Right cardiac atrium (tissue), 5 donors: ENCODE results near the gene ENPP1. TPM values are rescaled to one million over a fixed set of nuclear protein-coding genes. Genes with fewer than 3 reads are reported as not detected.

Experiments used
- ATAC-seq, 2 donors: fragments of 200-7000 bp; cut with Tn5 transposase; one replicate each; pipeline versions ENCODE4 v1.8.0 to v1.9.1; 2020; ENCODE audit warnings: moderate library complexity in 2 of 2, mild to moderate bottlenecking in 1 of 2
- DNase-seq, 3 donors: peaks; one replicate each; pipeline ENCODE4 v3.0.0-alpha.2; 2020
- H3K27ac ChIP-seq: one replicate; pipeline ENCODE4 v1.5.1; 2013; ENCODE audit warnings: mild to moderate bottlenecking, low read length, control low read depth, moderate library complexity
- H3K27me3 ChIP-seq: one replicate; pipeline ENCODE4 v1.6.1; 2013; ENCODE audit not compliant: control insufficient read depth, insufficient read depth
- H3K4me1 ChIP-seq: one replicate; pipeline ENCODE4 v1.6.1; 2013; ENCODE audit warnings: low read length; ENCODE audit not compliant: control insufficient read depth, insufficient read depth
- H3K4me3 ChIP-seq: one replicate; pipeline ENCODE4 v1.5.1; 2013; ENCODE audit warnings: low read length, control low read depth
- H3K9me3 ChIP-seq: one replicate; pipeline ENCODE4 v1.6.1; 2013; ENCODE audit warnings: low read length; ENCODE audit not compliant: control insufficient read depth
- WGBS: extraction: QIAGEN DNeasy Blood & Tissue Kit; methylation state at CpG from one replicate; pipeline ENCODE4 v1.1.7; 2013; 5-methylcytosine and 5-hydroxymethylcytosine counted together
- intact Hi-C, 4 donors: fragments of 100-400 bp; cut with DNase I; formaldehyde crosslinking; loops; one replicate each; pipeline versions ENCODE4 v1.11.0 to v1.14.0; 2022 to 2023
- polyA plus RNA-seq: library from polyadenylated mRNA; stranded (reverse); fragments of 200-250 nt; gene quantifications from one replicate; pipeline ENCODE4 v1.2.3, GENCODE V29; 2013
- total RNA-seq, 4 donors: library from RNA; stranded (reverse); fragmentation: NEBNext Ultra II Directional; extraction: Animal tissue kit (Norgen Biotek cat#: 25700); gene quantifications; one replicate each; pipeline ENCODE4 v1.2.1, GENCODE V29; 2021
- donor health status: healthy with polysubstance abuse.
- donor health status: DM: no; HTN: yes; CAD: no.
- donor health status: DM: no; HTN: no; CAD: no.
- donor health status: DM: no; HTN: yes; CAD: no; lungs with severe emphysema.
- donor health status: DM: yes; HTN: yes; CAD: no.

The ENPP1 gene
- total and polyA plus RNA-seq, 5 donors = 1.2 to 4.5 (median 2.7) TPM

GRCh38 chr6:131784561-131784960 lies 23.3 kb upstream of the ENPP1 start:
- no peaks in the 10 kb centered on the region for H3K9me3 ChIP-seq
- DNase-seq (no peak), ATAC-seq (no peak)
- H3K4me3 ChIP-seq = no peak overlapping the region
- no peaks in the 10 kb centered on the region for H3K4me1 ChIP-seq
- intact Hi-C loops = no loop called here
- no peaks in the 10 kb centered on the region for H3K27me3 ChIP-seq
- H3K27ac ChIP-seq = no peak overlapping the region
- 44% methylated on average over 1 of the region's 1 CpG for WGBS

GRCh38 chr6:131787079-131787478 lies 20.7 kb upstream of the ENPP1 start:
- Histone ChIP-seq H3K4me1 (no peaks in the 10 kb centered on the region), H3K9me3 (no peaks in the 10 kb centered on the region), H3K4me3 (no peak overlapping the region), H3K27ac (no peak overlapping the region), H3K27me3 (no peaks in the 10 kb centered on the region)
- ATAC-seq = no peak
- DNase-seq = no peak
- intact Hi-C loops = no loop called here

- Histone ChIP-seq H3K27me3 (no peaks in the 10 kb centered on the region), H3K9me3 (no peaks in the 10 kb centered on the region), H3K4me3 (no peak overlapping the region), H3K27ac (no peak overlapping the region), H3K4me1 (no peaks in the 10 kb centered on the region)
- WGBS = 46% methylated on average over 8 of the region's 8 CpGs
- DNase-seq (no peak), ATAC-seq (peak in 1 of 2 donors; percentile 43)
- intact Hi-C loops = no loop called here
These were observed 19.8 kb upstream of the ENPP1 start for GRCh38 chr6:131787766-131788712.

- WGBS = 45% methylated on average over 1 of the region's 1 CpG
- intact Hi-C loops = no loop called here
These were observed 18.6 kb upstream of the ENPP1 start for GRCh38 chr6:131789219-131789618.

GRCh38 chr6:131791476-131791875 lies 16.3 kb upstream of the ENPP1 start:
- Histone ChIP-seq H3K27ac (no peak overlapping the region), H3K27me3 (no peaks in the 10 kb centered on the region), H3K9me3 (no peaks in the 10 kb centered on the region), H3K4me3 (no peak overlapping the region), H3K4me1 (no peaks in the 10 kb centered on the region)
- DNase-seq (no peak), ATAC-seq (no peak)
- WGBS = 58% methylated on average over 5 of the region's 5 CpGs
- intact Hi-C loops = no loop called here

More at GRCh38 chr6:131789219-131789618, 18.6 kb upstream of the ENPP1 start:
- DNase-seq = no peak
- no peak for ATAC-seq
- Histone ChIP-seq H3K27ac (no peak overlapping the region), H3K27me3 (no peaks in the 10 kb centered on the region), H3K4me3 (no peak overlapping the region), H3K4me1 (no peaks in the 10 kb centered on the region), H3K9me3 (no peaks in the 10 kb centered on the region)

- intact Hi-C loops = no loop called here
- H3K27ac ChIP-seq = no peak overlapping the region
- no peaks in the 10 kb centered on the region for H3K27me3 ChIP-seq
- no peak for DNase-seq
- H3K4me1 ChIP-seq = no peaks in the 10 kb centered on the region
- H3K9me3 ChIP-seq = no peaks in the 10 kb centered on the region
- no peak overlapping the region for H3K4me3 ChIP-seq
- ATAC-seq = no peak
- 91% methylated on average over 6 of the region's 6 CpGs for WGBS
These were observed 15.7 kb upstream of the ENPP1 start for GRCh38 chr6:131792091-131792496.

- H3K27ac ChIP-seq = no peak overlapping the region
- no peaks in the 10 kb centered on the region for H3K27me3 ChIP-seq
- 72% methylated on average over 2 of the region's 2 CpGs for WGBS
- no peak for DNase-seq
- no peak overlapping the region for H3K4me3 ChIP-seq
- no peaks in the 10 kb centered on the region for H3K4me1 ChIP-seq
- intact Hi-C loops = no loop called here
- no peak for ATAC-seq
- no peaks in the 10 kb centered on the region for H3K9me3 ChIP-seq
These were observed 12.5 kb upstream of the ENPP1 start for GRCh38 chr6:131795366-131795765.

- H3K4me3 ChIP-seq = no peak overlapping the region
- no peak for DNase-seq
- no peaks in the 10 kb centered on the region for H3K27me3 ChIP-seq
- no peaks in the 10 kb centered on the region for H3K9me3 ChIP-seq
- no peaks in the 10 kb centered on the region for H3K4me1 ChIP-seq
- ATAC-seq = no peak
- H3K27ac ChIP-seq = no peak overlapping the region
- 93% methylated on average over 2 of the region's 2 CpGs for WGBS
- intact Hi-C loops = loop anchor here in 1 of 4 donors (10.0 kb wide), 1 partner anchor 112 kb away; no protein-coding TSS in a partner anchor
These were observed 5.5 kb upstream of the ENPP1 start for GRCh38 chr6:131802347-131802746.

GRCh38 chr6:131803007-131803769 lies 4.6 kb upstream of the ENPP1 start:
- DNase-seq (no peak), ATAC-seq (no peak)
- Histone ChIP-seq H3K9me3 (no peaks in the 10 kb centered on the region), H3K27me3 (no peaks in the 10 kb centered on the region), H3K4me1 (no peaks in the 10 kb centered on the region), H3K4me3 (no peak overlapping the region), H3K27ac (no peak overlapping the region)
- 69% methylated on average over 10 of the region's 10 CpGs for WGBS
- intact Hi-C loops = loop anchor here in 1 of 4 donors (10.0 kb wide), 1 partner anchor 112 kb away; no protein-coding TSS in a partner anchor

- Histone ChIP-seq H3K4me3 (no peak overlapping the region), H3K9me3 (no peaks in the 10 kb centered on the region), H3K27ac (no peak overlapping the region), H3K27me3 (no peaks in the 10 kb centered on the region), H3K4me1 (no peaks in the 10 kb centered on the region)
- ATAC-seq (no peak), DNase-seq (no peak)
- intact Hi-C loops = loop anchor here in 1 of 4 donors (10.0 kb wide), 1 partner anchor 111 kb away; no protein-coding TSS in a partner anchor
- WGBS = 63% methylated on average over 1 of the region's 1 CpG
These were observed 3.7 kb upstream of the ENPP1 start for GRCh38 chr6:131804131-131804530.

- H3K27ac ChIP-seq = no peak overlapping the region
- no peaks in the 10 kb centered on the region for H3K9me3 ChIP-seq
- H3K4me3 ChIP-seq = peak overlapping the region; percentile 95
- H3K4me1 ChIP-seq = no peaks in the 10 kb centered on the region
- intact Hi-C loops = loop anchor here in 1 of 4 donors (10.0 kb wide), 1 partner anchor 108 kb away; no protein-coding TSS in a partner anchor
- no peaks in the 10 kb centered on the region for H3K27me3 ChIP-seq
- WGBS = 7% methylated on average over 17 of the region's 17 CpGs
- ATAC-seq (no peak), DNase-seq (no peak)
These were observed 538 bp upstream of the ENPP1 start for GRCh38 chr6:131807321-131807643.
